IPS-NIHi11 (cell line): ENCODE data around the gene TRAPPC8.
"Not testable (repeated sequence)": the region's sequence is repeated elsewhere in the genome, so short reads cannot be mapped to it uniquely, and the experiment has no call there.

Experiments used
- DNase-seq: peaks from one replicate; pipeline ENCODE4 v3.0.0; 2012; ENCODE audit warnings: mixed read lengths, low spot score

TRAPPC8 gene

GRCh38 chr18:31943878-31944816, 1.2 kb upstream of the TRAPPC8 start:
- no peak for DNase-seq

GRCh38 chr18:31942291-31942998, 483 bp downstream of the TRAPPC8 start:
- peak; percentile 63 for DNase-seq

- no peak for DNase-seq
Observed at GRCh38 chr18:31941010-31941809, 1.7 kb downstream of the TRAPPC8 start.

- not testable (repeated sequence) for DNase-seq
Observed at GRCh38 chr18:31934773-31935172, 8.2 kb downstream of the TRAPPC8 start.

GRCh38 chr18:31931886-31932240, 11.1 kb downstream of the TRAPPC8 start:
- DNase-seq = no peak

- DNase-seq = no peak
Observed at GRCh38 chr18:31931163-31931885, 11.6 kb downstream of the TRAPPC8 start.

GRCh38 chr18:31929273-31929672, 13.7 kb downstream of the TRAPPC8 start:
- no peak for DNase-seq

- not testable (repeated sequence) for DNase-seq
Observed at GRCh38 chr18:31926988-31927387, 15.9 kb downstream of the TRAPPC8 start.

- DNase-seq = no peak
Observed at GRCh38 chr18:31920277-31920676, 22.7 kb downstream of the TRAPPC8 start.

GRCh38 chr18:31919366-31919765, 23.6 kb downstream of the TRAPPC8 start:
- DNase-seq = not testable (repeated sequence)

- no peak for DNase-seq
Observed at GRCh38 chr18:31918733-31919132, 24.2 kb downstream of the TRAPPC8 start.

- DNase-seq = no peak
Observed at GRCh38 chr18:31901063-31901462, 41.9 kb downstream of the TRAPPC8 start.

GRCh38 chr18:31899771-31900170, 43.2 kb downstream of the TRAPPC8 start:
- not testable (repeated sequence) for DNase-seq

- no peak for DNase-seq
Observed at GRCh38 chr18:31892936-31893335, 50.0 kb downstream of the TRAPPC8 start.

- no peak for DNase-seq
Observed at GRCh38 chr18:31891566-31891965, 51.4 kb downstream of the TRAPPC8 start.

GRCh38 chr18:31884020-31884419, 58.9 kb downstream of the TRAPPC8 start:
- no peak for DNase-seq

GRCh38 chr18:31880186-31880898, 62.6 kb downstream of the TRAPPC8 start:
- no peak for DNase-seq

GRCh38 chr18:31878358-31878757, 64.6 kb downstream of the TRAPPC8 start:
- DNase-seq = no peak

- DNase-seq = no peak
Observed at GRCh38 chr18:31877900-31878299, 65.0 kb downstream of the TRAPPC8 start.

GRCh38 chr18:31876707-31877106, 66.2 kb downstream of the TRAPPC8 start:
- DNase-seq = no peak

GRCh38 chr18:31875301-31875700, 67.6 kb downstream of the TRAPPC8 start:
- DNase-seq = no peak
